NCI-H526 (cell line): ENCODE results near the gene COMT.

Experiments used
- DNase-seq, 2 experiments: peaks; one replicate each; lab custom pipeline; 2025; lab: John Stamatoyannopoulos, UW

COMT gene

DNA sequence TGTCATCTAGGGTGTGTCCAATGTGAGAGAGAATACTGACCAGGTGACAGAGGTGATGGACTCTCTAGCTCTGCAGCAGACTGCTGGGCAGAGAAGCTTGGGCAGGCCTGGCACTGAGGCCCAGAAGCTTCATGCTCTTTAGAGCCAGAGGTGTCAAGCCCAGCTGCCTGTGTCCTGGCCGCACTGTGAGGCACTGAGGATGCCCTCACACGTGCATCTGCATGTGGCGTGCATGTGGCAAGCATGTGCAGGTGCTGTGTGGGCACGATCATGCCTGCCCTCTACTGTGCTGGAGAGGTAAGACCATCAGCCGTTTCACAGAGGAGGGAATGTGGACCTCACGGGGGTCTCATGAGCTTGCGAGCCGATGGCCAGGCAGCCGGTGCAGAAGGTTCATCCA, 15.9 kb downstream of the COMT start:
- DNase-seq = no peak

DNA sequence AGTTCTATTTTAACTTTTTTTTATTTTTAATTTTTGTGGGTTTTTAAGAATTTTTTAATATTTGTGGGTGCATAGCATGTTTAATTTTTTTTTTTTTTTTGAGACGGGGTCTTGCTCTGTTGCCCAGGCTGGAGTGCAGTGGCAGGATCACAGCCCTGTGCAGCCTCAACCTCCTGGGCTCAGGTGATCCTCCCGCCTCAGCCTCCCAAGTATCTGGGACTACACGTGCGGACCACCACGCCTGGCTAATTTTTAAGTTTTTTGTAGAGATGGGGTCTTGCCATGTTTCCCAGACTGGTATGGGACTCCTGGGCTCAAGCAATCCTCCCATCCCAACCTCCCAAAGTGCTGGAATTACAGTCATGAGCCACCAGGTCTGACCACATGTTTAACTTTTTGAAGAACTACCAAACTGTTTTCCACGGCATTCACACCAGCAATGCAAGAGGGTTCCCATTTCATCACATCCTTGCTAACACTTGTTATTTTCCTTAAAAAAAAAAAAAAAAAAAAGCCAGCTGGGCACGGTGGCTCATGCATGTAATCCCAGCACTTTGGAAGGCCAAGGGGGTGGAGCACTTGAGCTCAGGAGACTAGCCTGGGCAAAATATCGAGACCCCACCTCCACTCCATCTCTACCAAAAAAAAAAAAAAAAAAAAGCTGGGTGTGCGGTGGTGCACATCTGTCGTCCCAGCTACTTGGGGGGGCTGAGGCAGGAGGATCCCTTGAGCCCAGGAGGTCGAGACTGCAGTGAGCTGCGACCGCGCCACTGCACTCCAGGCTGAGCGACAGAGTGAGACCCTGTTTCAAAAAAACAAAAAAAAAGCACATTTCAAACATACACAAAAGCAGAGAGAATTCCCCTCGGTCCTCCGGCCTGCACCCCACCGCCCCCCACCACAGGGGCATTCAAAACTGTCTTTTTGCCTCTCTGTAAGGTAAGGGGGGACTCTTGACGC, 16.8 kb downstream of the COMT start:
- DNase-seq = no peak

DNA sequence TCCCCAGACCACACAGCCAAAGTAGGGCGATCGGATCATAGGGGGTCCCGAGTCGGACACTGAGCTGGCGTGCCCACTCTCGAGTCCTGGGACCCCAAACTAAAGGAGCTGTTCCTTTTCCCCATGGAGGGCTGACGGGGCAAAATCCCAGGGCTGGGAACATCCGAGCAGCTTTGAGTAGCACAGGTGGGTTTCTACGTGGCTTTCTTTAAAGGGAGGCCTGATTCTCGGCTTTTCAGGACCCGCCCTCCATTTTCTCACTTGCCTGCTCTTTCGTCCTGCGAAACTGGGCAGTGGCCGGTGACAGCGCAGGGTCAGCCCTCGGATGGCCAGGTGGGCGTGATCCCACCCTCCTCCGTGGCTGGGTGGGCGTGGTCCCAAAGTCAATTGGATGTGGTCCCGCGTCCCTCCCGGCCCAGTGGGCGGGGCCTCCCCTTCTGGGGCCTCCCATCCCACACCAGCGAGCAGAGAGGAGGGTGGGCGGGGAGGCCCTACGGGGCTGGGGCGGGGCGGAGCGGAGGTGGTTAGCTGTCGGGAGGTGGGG, 17.5 kb downstream of the COMT start:
- DNase-seq = peak; percentile 14 to 79

DNA sequence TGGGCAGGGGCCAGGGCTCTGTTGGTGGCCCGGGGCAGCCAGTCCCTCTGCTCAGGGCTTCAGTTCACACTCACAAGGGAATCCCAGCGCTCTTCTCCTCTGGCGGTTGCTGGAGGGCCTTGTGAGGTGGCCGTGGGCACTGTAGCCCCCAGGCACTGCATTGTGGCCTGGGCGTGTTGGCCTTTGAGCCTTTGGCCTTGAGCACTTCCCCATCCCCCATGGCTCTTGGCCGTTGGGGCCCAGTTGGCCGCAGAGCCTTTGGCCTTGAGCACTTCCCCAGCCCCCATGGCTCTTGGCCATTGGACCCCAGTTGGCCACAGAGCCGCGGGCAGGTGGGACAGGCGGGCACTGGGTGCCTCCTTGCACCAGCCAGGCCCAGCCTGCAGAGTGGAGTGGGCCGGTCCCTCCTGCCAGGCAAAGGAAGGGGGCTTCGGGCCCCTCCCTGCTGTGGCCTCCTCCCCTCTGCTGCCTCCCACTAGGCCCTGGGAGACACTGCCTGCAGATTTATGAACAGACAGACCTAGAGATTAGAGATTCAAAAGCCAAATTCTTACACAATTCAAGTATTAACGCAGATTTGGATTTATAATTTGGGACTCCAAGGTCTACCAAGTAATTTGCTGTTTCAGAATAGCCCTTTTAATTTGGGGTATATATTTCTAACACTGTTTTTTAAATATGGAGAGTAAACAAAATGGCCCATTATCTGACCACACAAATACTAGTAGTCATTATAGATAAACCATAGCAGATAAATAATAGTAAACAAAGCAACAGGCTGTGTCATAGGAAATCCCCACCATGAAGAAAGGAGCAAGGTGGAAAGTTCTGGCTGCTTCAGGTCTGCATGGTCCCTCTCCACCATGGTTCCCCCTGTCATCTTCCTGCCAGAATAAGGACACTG, 18.3 kb downstream of the COMT start:
- DNase-seq = no peak

DNA sequence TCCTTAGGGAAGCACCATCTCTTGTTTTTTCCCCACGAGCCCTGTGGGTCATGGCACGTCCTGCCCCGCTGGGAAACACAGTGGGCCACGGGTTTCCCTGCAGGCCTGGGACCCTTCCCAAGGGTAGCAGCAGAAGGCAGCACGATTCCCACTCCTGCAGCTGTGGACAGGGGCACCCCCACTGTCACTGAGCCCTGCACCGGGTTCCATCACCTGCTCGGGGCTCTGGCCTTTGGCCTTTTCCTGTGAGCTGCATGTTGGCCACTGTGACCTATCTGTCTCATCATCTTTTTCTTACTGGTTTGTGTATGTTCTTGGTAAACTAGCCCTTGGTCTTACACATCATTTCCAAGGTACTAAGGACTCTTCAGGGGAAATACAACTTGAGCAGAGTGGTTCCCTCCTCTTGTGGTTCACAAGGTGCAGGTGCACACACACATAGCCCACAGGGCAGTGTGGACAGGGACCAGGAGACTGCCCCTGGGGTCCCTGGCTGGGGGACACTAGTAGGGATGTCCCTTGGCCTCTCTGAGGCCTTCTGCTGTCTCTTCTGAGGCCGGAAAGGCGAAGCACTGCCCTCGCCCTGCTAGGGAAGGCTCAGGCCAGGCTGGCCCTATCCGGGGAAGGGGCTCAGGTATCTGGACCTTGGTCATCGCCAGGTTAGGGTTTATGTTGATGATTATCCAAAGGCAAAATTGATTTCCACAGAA, 19.1 kb downstream of the COMT start:
- DNase-seq = no peak

DNA sequence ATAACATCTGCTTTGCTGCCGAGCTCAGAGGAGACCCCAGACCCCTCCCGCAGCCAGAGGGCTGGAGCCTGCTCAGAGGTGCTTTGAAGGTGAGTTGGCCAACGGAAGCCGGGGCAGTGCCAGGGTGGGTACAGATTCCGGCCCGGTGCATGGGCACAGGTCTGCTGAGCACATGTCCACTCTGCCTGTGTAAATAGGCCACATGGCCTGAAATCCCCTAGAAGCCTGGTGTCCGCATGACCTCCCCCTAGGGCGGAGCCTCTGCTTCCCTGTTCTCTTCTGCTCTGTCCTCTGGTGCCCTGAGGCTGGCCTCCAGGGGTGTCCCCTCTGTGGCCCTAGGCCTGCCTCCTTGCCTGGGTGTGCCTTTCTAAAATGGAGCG, 19.6 kb downstream of the COMT start:
- DNase-seq = no peak

DNA sequence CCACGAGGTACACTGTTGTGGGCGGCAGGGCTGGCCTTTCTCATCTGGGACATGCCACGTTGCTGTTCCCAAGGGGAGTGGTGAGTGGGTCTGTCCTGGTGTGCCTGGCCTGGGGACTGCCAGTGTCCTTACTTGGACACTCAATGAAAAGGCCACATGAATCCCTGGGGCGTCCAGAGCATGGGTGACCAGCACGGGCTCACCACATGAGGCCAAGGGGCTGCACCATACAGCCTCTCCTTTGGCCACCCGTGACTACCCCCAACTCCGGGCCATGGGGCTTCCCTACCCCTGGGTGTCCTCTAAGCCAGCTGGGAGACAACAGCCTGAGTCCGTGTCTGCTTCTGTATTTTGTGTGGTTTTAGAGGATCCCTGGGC, 20.3 kb downstream of the COMT start:
- DNase-seq = no peak

DNA sequence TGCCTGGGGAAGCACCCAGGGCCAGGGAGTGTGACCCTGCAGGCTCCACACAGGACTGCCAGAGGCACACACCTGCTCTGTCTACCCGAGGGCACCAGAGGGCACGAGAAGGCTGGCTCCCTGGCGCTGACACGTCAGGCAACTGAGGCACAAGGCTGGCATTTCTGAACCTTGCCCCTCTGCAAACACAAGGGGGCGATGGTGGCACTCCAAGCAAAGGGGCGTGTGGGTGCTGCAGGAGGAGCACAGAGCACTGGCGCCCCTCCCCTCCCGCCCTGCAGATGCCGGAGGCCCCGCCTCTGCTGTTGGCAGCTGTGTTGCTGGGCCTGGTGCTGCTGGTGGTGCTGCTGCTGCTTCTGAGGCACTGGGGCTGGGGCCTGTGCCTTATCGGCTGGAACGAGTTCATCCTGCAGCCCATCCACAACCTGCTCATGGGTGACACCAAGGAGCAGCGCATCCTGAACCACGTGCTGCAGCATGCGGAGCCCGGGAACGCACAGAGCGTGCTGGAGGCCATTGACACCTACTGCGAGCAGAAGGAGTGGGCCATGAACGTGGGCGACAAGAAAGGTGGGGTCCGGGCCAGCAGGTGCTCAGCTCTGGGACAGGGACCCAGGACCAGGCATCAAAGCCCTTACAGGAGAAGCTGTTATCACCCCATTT, 20.8 kb downstream of the COMT start:
- DNase-seq = peak; percentile 63 to 91

DNA sequence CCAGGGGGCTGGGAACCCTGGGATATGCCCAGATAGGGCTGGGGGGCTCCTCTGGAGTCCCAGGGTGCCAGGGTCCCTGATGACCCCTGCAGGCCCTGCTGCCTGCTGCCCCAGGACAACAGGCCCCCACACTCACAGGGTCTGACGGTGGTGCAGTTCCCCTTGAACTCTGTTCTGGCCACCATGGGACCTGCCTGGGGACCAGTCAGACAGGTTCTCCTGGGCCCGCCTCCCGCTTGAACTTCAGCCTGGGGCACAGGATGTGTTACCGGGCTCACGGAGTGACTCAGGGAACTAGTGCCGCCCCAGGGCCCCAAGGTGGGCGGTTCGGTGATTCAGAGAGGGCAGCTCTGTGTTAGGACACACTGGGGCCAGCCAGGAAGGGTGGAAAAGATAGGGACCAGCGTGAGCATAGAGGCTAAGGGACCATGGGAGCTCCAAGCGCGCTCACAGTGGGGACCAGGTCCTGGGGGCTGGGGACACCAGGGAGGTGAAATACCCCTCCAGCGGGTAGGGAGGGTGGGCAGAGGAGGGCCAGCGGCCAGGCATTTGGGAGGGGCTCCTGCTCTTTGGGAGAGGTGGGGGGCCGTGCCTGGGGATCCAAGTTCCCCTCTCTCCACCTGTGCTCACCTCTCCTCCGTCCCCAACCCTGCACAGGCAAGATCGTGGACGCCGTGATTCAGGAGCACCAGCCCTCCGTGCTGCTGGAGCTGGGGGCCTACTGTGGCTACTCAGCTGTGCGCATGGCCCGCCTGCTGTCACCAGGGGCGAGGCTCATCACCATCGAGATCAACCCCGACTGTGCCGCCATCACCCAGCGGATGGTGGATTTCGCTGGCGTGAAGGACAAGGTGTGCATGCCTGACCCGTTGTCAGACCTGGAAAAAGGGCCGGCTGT, 21.6 kb downstream of the COMT start:
- DNase-seq = peak; percentile 41 to 76

DNA sequence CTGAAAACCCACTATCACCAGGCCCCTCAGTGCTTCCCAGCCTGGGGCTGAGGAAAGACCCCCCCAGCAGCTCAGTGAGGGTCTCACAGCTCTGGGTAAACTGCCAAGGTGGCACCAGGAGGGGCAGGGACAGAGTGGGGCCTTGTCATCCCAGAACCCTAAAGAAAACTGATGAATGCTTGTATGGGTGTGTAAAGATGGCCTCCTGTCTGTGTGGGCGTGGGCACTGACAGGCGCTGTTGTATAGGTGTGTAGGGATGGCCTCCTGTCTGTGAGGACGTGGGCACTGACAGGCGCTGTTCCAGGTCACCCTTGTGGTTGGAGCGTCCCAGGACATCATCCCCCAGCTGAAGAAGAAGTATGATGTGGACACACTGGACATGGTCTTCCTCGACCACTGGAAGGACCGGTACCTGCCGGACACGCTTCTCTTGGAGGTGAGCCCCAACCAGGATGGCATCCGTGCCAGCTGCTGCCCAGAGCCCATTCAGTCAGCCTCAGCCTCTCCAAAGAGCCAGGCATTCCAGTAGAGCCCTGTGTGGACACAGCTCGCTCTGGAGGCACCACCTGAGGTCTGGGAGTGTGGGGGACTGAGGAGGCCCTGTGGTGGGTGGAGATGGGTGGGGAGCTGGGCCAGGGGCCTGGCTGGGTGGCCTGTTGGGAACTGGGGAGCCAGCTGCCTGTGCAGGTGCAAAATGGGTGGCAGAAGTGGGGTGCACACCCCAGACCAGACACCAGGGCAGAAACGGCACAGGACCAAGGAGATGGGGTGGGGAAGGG, 22.5 kb downstream of the COMT start:
- no peak for DNase-seq

DNA sequence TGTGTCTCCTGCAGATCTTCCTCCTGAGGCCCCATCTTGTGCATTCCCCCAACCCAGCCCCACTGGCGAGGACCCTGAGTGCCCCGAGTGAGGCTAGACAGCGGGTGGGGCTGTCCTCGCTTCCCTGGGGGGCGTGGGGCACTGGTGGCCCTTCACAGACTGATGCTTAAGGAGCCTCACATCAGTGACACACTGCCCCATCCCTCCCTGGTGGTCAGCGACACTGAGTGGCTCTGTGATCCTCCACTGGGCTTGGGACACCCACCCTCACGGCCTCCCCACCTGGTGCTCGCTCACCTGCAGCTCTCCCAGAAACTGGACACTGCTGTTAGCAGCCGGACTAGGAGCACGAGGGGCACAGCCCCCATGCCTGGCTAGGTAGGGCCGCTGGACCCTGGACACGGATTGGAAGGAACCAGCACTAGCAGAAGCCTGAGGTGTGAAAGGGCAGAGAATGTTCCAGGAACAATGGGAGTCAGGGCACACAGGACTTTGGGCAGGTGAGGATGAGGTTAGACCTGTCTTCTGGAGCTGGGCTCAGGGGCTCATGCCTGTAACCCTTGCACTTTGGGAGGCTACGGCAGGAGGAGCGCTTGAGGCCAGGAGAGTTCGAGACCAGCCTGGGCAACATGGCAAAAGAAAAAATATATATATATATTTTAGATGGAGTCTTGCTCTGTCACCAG, 23.3 kb downstream of the COMT start:
- no peak for DNase-seq

DNA sequence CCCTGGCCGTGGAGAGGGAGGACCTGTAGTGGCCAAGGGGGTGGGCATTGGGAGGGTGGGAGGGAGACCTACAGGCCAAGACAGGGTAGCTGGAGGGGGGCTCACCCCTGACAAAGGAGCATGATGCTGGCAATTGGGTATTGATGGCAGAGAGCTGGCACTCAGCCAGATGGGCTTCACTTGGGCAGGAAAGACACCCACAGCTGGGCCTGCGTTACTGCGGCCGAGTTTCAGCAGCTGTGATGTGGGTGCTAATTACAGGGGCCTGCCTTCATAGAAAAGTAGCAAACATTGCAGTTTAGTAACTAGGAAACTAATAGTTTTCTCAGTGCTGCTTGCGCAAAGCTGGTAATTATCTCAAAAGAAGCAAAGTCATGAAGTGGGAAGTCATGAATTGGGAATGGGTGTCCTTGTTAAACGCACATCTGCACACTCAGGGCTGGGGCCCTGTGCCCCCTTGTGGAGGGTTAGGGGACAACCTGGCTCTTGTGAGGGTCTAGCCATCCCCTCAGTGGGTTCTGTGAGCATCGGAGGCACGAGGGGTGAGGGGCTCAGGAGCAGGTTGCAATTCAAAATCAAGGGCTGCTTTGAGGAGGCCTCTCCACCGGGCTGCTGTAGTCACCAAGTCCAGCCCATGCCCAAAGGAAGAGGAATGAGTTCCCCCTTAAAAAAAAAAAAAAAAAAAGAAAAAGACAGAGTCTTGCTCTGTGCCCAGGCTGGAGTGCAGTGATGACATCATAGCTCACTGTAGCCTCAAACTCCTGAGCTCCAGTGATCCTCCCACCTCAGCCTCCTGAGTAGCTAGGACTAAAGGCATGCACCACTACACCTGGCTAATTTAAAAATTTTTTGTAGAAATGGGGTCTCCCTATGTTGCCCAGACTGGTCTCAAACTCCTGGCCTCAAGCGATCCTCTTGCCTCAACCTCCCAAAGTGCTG, 24.5 kb downstream of the COMT start:
- DNase-seq = peak in 1 of 2 experiments; percentile 22

DNA sequence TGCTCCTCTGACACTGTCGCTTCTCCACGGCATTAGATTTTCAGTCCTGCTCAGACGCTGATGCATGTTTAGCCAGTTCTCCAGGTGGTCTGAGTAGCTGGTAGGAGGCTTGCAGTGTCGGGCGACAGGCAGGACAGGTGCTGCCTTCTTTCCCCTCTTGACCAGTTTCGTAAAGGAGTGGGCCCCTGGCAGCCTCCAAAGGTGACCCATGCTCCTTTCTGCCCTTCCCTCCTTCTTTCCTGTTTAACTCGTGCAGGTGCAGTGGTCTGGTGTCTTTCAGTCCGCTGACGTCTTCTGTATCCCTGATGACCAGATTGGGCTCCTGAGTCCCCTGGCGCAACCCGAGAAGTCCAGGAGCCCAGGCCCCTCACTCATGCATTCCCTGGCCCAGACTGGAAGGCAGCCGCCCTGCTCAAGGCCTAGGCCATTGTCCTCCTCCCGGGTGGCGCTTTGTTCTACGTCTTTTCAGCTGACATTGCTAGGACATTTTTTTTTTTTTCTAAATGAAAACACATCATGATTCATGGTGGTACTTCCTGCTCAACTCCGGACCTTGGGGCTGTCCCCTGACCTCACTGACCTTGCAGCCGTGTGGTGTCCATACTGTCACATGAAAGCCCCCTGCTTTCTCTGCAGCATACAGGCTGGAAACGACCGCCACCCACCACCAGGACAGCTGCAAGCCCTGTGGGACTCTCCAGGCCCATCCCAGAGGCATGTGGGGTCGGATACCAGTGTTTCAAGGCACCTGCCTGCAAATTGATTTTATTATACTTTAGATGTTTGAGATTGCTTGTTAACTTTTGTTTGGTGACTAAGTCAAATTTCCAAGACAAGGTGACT, 25.6 kb downstream of the COMT start:
- DNase-seq = no peak

DNA sequence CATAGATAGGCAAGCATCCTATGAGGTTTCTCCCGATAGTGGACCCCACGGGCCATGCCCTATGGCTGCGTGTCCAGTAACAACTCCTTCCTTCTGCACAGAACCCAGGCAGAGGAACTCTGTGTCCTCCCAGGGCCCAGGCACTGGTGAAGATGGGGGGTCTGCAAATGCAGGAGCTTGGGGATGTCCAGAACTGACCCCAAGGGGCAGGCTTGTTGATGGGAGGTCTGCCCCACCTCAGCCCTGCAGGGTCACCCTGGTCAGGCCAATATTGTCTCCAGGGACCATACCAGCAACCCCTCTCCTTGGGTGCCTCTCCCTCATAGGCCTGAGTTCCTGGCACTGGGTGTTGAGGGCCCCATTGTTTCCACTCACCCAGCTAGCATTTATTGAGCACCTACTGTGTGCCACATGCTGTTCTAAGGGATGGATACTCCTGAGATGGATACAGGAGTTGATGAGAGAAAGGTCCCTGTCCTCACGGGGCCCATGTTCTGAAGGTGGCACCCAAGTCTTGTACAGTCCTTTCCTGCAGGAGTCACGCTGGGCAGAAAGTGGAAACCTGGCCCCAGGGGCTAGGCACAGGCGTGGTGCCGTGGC, 26.4 kb downstream of the COMT start:
- DNase-seq = no peak

DNA sequence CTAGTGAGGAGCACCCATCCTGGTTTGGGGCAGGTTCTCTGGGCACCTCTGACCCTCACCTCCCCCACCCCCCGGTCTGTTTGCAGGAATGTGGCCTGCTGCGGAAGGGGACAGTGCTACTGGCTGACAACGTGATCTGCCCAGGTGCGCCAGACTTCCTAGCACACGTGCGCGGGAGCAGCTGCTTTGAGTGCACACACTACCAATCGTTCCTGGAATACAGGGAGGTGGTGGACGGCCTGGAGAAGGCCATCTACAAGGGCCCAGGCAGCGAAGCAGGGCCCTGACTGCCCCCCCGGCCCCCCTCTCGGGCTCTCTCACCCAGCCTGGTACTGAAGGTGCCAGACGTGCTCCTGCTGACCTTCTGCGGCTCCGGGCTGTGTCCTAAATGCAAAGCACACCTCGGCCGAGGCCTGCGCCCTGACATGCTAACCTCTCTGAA, 26.9 kb downstream of the COMT start:
- DNase-seq = no peak

DNA sequence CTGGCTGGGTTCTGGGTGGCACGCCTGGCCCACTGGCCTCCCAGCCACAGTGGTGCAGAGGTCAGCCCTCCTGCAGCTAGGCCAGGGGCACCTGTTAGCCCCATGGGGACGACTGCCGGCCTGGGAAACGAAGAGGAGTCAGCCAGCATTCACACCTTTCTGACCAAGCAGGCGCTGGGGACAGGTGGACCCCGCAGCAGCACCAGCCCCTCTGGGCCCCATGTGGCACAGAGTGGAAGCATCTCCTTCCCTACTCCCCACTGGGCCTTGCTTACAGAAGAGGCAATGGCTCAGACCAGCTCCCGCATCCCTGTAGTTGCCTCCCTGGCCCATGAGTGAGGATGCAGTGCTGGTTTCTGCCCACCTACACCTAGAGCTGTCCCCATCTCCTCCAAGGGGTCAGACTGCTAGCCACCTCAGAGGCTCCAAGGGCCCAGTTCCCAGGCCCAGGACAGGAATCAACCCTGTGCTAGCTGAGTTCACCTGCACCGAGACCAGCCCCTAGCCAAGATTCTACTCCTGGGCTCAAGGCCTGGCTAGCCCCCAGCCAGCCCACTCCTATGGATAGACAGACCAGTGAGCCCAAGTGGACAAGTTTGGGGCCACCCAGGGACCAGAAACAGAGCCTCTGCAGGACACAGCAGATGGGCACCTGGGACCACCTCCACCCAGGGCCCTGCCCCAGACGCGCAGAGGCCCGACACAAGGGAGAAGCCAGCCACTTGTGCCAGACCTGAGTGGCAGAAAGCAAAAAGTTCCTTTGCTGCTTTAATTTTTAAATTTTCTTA, 27.8 kb downstream of the COMT start:
- no peak for DNase-seq
